ENCODE data around the gene PCOLCE2. TPM values are rescaled to one million over a fixed set of nuclear protein-coding genes. Genes with fewer than 3 reads are reported as not detected.

PCOLCE2 gene
- total RNA-seq, 1 donor from 2014 or later = not detected

GRCh38 chr3:142817356-142817755, 71.5 kb downstream of the PCOLCE2 start:
- intact Hi-C loops (cut with micrococcal nuclease) = no loop called here

GRCh38 chr3:142815803-142816202, 73.1 kb downstream of the PCOLCE2 start:
- intact Hi-C loops (cut with micrococcal nuclease) = no loop called here

GRCh38 chr3:142809259-142809658, 79.6 kb downstream of the PCOLCE2 start:
- intact Hi-C loops (cut with micrococcal nuclease) = no loop called here

- intact Hi-C loops (cut with micrococcal nuclease) = no loop called here
These were observed 80.6 kb downstream of the PCOLCE2 start for GRCh38 chr3:142808103-142808917.

- intact Hi-C loops (cut with micrococcal nuclease) = no loop called here
These were observed 86.0 kb downstream of the PCOLCE2 start for GRCh38 chr3:142802891-142803290.

- intact Hi-C loops (cut with micrococcal nuclease) = no loop called here
These were observed 87.1 kb downstream of the PCOLCE2 start for GRCh38 chr3:142801746-142802145.

- intact Hi-C loops (cut with micrococcal nuclease) = no loop called here
These were observed 92.1 kb downstream of the PCOLCE2 start for GRCh38 chr3:142796823-142797222.

GRCh38 chr3:142795332-142795731, 93.6 kb downstream of the PCOLCE2 start:
- intact Hi-C loops (cut with micrococcal nuclease) = no loop called here

- intact Hi-C loops (cut with micrococcal nuclease) = no loop called here
These were observed 94.4 kb downstream of the PCOLCE2 start for GRCh38 chr3:142794508-142794907.

GRCh38 chr3:142787719-142788118, 101.2 kb downstream of the PCOLCE2 start:
- intact Hi-C loops (cut with micrococcal nuclease) = no loop called here

- intact Hi-C loops (cut with micrococcal nuclease) = no loop called here
These were observed 102.9 kb downstream of the PCOLCE2 start for GRCh38 chr3:142785996-142786395.

GRCh38 chr3:142784228-142784627, 104.7 kb downstream of the PCOLCE2 start:
- intact Hi-C loops (cut with micrococcal nuclease) = no loop called here

- intact Hi-C loops (cut with micrococcal nuclease) = no loop called here
These were observed 106.3 kb downstream of the PCOLCE2 start for GRCh38 chr3:142782616-142783015.

- intact Hi-C loops (cut with micrococcal nuclease) = no loop called here
These were observed 109.3 kb downstream of the PCOLCE2 start for GRCh38 chr3:142779591-142779990.

GRCh38 chr3:142778541-142778940, 110.3 kb downstream of the PCOLCE2 start:
- intact Hi-C loops (cut with micrococcal nuclease) = no loop called here

GRCh38 chr3:142777927-142778326, 111.0 kb downstream of the PCOLCE2 start:
- intact Hi-C loops (cut with micrococcal nuclease) = no loop called here

GRCh38 chr3:142768338-142768737, 120.5 kb downstream of the PCOLCE2 start:
- intact Hi-C loops (cut with micrococcal nuclease) = no loop called here

Other genes with a start within 250 kb of the PCOLCE2 start
- gene TRPC1, start 165.0 kb downstream of the PCOLCE2 start, total RNA-seq = 1.3 and 2.1 TPM in 2 replicates
- not detected in 2 replicates for gene PAQR9, start 74.6 kb upstream of the PCOLCE2 start, total RNA-seq
- gene U2SURP, start 112.5 kb upstream of the PCOLCE2 start, total RNA-seq = 134 and 144 TPM in 2 replicates
- 18.3 and 19.3 TPM in 2 replicates for gene CHST2, start 230.7 kb upstream of the PCOLCE2 start, total RNA-seq

Data from T-helper 2 cell treated with Interferon-gamma antibody and Interleukin-4, amounts not matched to agents 100 ng/mL and 5 ng/mL, for 36 hours (primary cell).